GM20000 (cell line): ENCODE results near the gene OCSTAMP.

ENCODE experiments used
- DNase-seq: peaks from one replicate; pipeline ENCODE4 v3.0.0; 2012; ENCODE audit warnings: low spot score
- CTCF ChIP-seq: IDR thresholded peaks from 2 replicates; pipeline ENCODE4 v1.5.1; 2012; ENCODE audit warnings: mild to moderate bottlenecking, control low read depth; ENCODE audit errors: extremely low read depth, missing control alignments

Gene OCSTAMP

GRCh38 chr20:46559001-46559400 is 8.5 kb upstream of the OCSTAMP start:
- no peak for DNase-seq
- no peak for TF ChIP-seq CTCF

GRCh38 chr20:46558511-46558959 is 8.1 kb upstream of the OCSTAMP start:
- no peak for DNase-seq
- TF ChIP-seq CTCF, result no peak

GRCh38 chr20:46557231-46557956 is 6.9 kb upstream of the OCSTAMP start:
- no peak for TF ChIP-seq CTCF
- no peak for DNase-seq

- TF ChIP-seq CTCF, result no peak
- DNase-seq, result no peak
These were observed 5.0 kb upstream of the OCSTAMP start for GRCh38 chr20:46555370-46555956.

GRCh38 chr20:46554828-46555227 is 4.4 kb upstream of the OCSTAMP start:
- TF ChIP-seq CTCF, result no peak
- no peak for DNase-seq

- no peak for DNase-seq
- no peak for TF ChIP-seq CTCF
These were observed 3.5 kb upstream of the OCSTAMP start for GRCh38 chr20:46553926-46554325.
